ENCODE measurements around the gene LY6G5B.
A peak's percentile ranks its signal among the peaks of the same experiment; 100 is the strongest.

Gene LY6G5B, protein sequence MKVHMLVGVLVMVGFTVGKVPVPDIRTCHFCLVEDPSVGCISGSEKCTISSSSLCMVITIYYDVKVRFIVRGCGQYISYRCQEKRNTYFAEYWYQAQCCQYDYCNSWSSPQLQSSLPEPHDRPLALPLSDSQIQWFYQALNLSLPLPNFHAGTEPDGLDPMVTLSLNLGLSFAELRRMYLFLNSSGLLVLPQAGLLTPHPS

DNA sequence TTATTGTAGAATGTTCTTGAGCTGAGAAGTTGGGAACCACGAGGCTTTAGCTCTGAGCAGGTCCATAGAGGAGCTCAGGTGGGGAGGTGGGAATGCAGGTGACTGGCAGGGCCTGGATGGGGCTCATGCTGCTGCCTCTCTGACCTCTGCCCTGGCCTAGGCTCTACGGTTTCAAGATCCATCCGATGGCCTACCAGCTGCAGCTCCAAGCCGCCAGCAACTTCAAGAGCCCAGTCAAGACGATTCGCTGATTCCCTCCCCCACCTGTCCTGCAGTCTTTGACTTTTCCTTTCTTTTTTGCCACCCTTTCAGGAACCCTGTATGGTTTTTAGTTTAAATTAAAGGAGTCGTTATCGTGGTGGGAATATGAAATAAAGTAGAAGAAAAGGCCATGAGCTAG is at the start of gene LY6G5B:
LY6G5B (plus strand) TSS at position 301 of the 400 bp plus-strand sequence. CDS start 975 bp downstream, outside the sequence.
- DNase-seq (ENCODE audit: low spot score) = no peak

DNA sequence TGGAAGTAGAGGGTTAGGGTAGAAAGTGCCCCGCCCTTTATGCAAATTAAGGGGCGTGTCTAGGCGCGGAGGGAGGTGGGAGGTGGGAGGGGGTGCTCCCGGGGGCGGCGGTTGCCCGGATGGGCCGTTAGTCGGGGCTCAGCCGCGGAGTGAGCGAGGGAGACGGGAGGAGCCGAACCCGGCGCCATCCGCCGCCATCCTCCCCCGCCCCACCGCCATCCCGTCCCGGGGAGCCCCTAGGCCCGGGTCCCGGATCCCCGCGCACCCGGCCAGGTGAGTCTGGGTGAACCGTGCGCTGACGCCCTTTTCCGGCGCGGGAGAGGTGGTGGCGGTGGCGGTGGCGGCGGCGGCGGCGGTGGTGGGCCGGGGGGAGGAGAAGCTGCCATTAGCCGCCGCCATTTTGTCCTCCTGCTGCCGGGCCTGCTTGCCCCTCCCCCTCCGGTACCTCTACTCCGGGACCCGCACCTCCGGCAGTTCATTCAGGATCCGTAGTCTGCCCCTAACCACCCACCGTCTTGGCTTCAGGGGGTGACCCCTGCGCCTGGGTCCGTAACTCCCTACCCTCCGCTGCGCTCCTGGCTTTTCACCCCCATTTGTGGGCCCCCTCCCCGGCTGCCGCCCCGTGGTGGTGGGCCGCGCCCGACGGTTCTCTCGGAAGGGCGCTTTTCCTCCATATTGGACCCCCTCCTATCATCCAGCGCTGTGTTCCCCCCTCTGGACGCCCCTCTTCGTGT is 49.0 kb upstream of the LY6G5B start, which contains the start of gene PRRC2A:
PRRC2A (plus strand) TSS at position 130 of the 734 bp plus-strand sequence. CDS start 2,075 bp downstream, outside the sequence.
- DNase-seq (ENCODE audit: low spot score) = peak; percentile 99

DNA sequence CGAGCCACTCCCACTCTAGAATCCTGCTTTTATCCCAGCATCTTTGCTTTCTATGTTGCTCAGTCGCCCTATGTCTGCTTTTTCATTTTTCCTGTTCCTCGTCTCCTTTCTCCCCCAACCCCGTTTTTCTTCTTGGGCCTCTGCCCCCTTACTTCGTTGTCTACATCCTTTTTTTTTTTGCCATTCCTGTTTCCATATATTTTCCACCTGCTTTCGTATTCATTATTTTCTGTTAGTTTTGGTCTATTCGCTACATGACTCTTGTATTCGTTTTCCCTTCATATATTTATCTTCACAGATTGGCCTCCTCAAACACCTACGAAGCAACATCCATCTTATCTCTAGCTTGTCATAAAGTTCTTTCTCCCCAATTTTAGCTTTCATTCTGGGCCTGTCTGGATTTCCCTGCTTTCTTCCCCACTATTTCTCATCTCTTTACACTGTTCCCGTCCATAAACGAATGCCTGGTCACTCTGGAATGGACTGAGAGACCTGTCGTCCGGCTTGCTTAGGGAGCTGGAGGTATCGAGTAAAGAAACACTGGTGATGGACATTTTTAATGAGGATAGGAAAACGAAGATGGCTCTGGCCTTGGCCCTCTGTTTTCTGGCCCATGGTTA is 48.3 kb upstream of the LY6G5B start:
- DNase-seq (ENCODE audit: low spot score) = no peak

DNA sequence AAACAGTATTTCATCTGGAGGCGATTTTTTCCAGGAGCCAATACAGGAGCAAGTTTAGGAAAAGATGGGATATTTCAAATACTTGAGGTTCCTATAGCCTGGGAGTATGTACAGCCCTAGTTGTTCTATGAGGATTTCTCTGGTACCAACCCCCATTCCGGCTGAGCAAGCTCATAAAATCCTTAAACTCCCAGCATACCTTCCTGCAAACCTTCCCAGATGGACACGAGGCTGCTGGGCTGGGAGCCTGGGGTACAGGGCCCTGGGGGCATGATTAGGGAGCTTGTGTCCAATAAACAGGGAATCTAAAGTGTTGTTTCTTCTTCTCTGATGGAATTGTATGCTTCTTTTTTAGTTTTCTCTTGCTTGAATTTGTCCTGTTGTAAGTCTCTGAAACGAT is 47.8 kb upstream of the LY6G5B start:
- no peak for DNase-seq (ENCODE audit: low spot score)

DNA sequence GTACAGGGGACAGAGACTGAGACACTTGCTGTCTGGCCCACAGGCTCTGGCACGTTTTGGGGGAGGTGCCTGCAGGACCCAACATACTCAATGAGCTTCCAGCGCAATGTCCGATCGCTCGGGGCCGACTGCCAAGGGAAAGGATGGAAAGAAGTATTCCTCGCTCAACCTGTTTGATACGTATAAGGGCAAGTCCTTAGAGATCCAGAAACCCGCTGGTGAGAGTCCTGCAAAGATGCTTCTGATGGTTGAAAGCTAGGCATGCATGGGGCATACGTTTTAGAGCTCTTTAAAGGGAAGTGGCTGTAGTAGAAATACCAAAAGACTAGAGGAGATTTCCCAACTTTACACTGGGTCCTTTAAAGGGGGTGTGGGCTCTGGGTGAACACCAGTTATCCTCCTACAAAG is 47.1 kb upstream of the LY6G5B start:
- no peak for DNase-seq (ENCODE audit: low spot score)

DNA sequence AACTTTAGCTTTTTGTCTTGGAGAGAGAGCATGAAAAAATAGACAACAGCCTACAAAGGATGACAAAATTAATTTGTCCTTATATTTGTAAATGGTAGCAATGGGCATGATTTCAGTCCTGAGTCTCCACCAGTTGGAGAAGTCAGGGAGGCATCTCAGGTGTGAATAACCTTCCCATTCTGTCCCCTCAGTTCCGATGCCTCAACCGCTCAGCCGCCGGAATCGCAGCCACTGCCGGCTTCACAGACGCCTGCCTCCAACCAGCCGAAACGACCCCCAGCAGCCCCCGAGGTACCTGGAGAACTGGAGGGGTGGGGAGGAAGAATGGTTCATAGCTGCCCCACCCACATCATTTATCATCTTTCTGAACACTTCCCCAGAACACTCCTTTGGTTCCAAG is 45.7 kb upstream of the LY6G5B start:
- no peak for DNase-seq (ENCODE audit: low spot score)

DNA sequence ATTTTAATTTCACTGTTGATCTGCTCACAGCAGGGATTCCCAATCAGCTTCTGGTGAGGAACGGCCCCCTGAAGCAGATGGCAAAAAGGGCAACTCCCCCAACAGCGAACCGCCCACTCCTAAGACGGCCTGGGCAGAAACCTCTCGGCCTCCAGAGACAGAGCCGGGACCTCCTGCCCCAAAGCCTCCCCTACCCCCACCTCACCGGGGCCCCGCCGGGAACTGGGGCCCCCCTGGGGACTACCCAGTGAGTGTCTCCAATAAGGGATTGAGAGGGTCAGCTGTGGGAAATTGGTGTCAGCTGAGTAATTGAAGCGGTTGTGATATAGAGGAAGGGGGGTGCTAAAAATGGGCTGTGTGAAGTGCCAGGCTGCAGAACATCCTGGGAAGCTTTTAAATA is 42.8 kb upstream of the LY6G5B start:
- no peak for DNase-seq (ENCODE audit: low spot score)

DNA sequence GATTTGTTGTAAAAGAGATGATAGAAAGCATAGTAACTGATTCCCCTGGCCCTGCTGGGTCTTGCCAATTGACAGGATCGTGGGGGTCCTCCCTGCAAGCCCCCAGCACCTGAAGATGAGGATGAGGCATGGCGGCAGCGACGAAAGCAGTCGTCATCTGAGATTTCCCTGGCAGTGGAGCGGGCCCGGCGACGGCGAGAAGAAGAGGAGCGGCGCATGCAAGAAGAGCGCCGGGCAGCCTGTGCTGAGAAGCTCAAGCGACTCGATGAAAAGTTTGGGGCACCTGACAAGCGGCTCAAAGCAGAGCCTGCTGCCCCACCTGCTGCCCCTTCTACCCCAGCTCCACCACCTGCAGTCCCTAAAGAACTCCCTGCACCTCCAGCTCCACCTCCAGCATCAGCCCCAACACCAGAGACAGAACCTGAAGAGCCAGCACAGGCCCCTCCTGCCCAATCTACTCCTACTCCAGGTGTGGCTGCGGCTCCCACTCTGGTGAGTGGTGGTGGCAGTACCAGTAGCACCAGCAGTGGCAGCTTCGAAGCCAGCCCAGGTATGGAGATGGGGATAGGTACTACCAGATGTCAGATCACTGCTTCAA is 42.0 kb upstream of the LY6G5B start:
- DNase-seq (ENCODE audit: low spot score) = no peak

DNA sequence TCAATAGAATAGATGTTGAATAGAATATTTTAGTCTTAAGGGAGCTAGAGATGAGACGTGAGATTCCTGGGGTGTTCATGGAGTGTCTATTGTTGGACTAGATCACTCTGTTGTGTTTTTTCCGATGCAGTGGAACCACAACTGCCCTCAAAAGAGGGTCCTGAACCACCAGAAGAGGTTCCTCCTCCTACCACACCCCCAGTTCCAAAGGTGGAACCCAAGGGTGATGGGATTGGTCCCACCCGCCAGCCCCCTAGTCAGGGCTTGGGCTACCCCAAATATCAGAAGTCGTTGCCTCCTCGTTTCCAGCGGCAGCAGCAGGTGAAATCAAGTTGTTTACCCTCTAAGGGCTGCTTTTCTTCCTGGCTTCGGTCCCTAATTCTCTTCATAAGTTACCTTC is 40.8 kb upstream of the LY6G5B start:
- DNase-seq (ENCODE audit: low spot score) = no peak

DNA sequence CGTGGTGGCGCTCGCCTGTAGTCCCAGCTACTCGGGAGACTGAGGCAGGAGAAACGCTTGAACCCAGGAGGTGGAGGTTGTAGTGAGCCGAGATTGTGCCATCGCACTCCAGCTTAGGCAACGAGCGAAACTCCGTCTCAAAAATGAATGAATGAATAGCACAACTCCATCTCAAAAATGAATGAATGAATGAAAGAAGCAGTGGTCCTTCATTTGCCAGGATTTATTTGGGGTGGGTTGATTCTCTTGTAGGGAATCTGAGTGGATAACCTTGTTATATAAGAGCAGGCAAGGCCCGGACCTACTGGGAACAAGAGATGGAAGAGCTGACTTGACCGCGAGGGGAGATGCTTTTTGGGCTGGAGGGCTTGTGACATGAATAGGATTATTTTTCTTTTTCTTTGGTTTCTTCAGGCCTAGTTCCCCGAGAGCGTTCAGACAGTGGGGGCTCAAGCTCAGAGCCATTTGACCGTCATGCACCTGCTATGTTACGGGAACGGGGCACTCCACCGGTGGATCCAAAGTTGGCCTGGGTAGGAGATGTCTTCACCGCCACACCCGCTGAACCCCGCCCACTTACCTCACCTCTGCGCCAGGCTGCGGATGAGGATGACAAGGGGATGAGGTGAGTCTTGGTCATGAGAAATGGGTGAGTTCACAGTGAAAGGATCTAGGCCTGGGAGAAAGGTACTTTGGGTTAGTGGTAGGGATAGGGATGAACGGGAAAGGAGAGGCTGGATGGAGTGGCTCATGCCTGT is 39.4 kb upstream of the LY6G5B start:
- no peak for DNase-seq (ENCODE audit: low spot score)

DNA sequence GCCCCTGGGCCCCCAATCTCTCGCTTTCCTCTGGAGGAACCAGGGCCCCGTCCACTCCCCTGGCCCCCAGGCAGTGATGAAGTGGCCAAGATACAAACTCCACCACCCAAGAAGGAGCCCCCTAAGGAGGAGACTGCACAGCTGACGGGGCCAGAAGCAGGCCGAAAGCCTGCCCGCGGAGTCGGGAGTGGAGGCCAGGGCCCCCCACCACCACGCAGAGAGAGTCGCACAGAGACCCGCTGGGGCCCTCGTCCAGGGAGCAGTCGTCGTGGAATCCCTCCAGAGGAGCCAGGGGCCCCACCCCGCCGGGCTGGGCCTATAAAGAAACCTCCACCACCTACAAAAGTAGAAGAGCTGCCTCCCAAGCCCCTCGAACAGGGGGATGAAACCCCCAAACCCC is 38.6 kb upstream of the LY6G5B start:
- no peak for DNase-seq (ENCODE audit: low spot score)

DNA sequence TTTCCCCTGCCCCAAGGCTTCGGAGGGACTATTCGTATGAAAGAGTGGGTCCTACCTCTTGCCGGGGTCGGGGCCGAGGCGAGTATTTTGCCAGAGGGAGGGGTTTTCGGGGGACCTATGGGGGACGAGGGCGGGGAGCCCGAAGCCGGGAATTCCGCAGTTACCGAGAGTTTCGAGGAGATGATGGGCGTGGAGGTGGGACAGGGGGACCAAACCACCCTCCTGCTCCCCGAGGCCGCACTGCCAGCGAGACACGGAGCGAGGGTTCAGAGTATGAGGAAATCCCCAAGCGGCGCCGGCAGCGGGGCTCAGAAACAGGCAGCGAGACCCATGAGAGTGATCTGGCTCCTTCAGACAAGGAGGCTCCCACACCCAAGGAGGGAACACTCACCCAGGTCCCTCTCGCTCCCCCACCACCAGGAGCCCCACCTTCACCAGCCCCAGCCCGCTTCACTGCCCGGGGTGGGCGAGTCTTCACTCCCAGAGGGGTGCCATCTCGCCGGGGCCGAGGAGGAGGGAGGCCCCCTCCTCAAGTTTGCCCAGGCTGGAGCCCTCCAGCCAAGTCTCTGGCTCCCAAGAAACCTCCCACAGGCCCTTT is 38.0 kb upstream of the LY6G5B start:
- DNase-seq (ENCODE audit: low spot score) = no peak

DNA sequence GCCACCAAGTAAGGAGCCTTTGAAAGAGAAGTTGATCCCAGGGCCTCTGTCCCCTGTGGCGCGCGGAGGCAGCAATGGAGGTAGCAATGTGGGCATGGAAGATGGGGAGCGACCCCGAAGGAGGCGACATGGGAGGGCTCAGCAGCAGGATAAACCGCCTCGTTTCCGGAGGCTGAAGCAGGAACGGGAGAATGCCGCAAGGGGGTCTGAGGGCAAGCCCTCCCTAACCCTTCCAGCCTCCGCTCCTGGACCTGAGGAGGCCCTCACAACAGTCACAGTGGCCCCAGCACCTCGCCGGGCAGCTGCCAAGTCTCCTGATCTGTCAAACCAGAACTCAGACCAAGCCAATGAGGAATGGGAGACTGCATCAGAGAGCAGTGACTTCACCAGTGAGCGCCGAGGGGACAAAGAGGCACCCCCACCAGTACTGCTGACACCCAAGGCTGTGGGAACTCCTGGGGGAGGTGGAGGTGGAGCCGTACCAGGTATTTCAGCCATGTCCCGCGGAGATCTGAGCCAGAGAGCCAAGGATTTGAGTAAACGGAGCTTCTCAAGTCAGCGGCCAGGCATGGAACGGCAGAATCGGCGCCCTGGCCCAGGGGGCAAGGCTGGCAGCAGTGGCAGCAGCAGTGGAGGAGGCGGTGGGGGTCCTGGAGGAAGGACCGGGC is 37.4 kb upstream of the LY6G5B start:
- no peak for DNase-seq (ENCODE audit: low spot score)

DNA sequence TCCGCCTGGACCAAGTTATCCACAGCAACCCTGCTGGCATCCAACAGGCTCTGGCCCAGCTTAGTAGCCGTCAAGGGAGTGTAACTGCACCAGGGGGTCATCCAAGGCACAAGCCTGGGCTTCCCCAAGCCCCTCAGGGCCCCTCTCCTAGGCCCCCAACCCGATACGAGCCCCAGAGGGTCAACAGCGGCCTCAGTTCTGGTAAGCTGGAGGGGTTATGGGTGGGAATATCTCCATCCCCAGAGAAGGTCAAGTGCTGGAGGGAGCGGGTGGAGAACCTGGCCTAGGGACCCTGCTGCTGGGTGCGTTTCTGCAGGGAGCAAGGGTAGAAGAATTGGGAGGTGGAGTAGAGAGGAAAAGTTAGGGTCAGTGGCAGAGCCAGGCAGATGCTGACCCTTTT is 36.3 kb upstream of the LY6G5B start:
- DNase-seq (ENCODE audit: low spot score) = no peak

DNA sequence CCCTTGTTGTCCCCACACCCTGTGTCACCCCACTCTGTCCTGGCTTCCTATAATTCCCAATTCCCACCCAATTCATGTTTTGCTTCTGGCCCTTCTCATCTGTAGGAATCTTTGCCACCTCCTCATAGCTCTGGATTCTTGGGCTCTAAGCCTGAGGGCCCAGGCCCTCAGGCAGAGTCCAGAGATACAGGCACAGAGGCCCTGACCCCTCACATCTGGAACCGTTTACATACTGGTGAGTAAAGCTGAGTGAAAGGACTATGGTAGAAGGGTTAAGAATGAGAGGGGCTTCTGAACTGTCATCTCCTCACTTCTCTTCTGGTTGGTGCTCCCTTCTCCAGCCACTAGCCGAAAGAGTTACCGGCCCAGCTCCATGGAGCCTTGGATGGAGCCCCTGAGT is 35.6 kb upstream of the LY6G5B start:
- no peak for DNase-seq (ENCODE audit: low spot score)

DNA sequence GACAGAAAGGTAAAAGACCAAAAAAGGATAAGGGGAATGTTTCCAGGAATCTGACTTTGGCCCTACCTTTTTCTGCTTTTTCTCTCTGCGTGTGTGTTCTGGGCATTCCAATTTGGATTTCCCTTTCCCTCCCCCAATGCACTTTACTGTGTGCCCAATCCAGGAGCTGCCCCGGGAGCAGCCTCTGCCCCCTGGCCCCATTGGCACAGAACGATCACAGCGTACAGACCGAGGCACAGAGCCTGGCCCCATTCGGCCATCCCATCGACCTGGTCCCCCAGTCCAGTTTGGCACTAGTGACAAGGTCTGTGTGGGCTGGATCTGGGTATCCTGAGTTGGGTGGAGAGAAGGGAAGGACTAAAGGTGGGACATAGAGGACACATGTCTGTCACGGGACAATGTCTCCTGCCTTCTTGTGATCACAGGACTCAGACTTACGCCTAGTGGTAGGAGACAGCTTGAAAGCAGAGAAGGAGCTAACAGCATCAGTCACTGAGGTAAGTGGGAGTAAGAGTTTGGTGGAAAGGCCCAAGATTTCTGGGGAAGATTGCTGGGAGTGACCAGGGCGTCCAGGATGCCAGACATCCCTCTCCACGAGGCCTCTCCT is 34.7 kb upstream of the LY6G5B start:
- no peak for DNase-seq (ENCODE audit: low spot score)

DNA sequence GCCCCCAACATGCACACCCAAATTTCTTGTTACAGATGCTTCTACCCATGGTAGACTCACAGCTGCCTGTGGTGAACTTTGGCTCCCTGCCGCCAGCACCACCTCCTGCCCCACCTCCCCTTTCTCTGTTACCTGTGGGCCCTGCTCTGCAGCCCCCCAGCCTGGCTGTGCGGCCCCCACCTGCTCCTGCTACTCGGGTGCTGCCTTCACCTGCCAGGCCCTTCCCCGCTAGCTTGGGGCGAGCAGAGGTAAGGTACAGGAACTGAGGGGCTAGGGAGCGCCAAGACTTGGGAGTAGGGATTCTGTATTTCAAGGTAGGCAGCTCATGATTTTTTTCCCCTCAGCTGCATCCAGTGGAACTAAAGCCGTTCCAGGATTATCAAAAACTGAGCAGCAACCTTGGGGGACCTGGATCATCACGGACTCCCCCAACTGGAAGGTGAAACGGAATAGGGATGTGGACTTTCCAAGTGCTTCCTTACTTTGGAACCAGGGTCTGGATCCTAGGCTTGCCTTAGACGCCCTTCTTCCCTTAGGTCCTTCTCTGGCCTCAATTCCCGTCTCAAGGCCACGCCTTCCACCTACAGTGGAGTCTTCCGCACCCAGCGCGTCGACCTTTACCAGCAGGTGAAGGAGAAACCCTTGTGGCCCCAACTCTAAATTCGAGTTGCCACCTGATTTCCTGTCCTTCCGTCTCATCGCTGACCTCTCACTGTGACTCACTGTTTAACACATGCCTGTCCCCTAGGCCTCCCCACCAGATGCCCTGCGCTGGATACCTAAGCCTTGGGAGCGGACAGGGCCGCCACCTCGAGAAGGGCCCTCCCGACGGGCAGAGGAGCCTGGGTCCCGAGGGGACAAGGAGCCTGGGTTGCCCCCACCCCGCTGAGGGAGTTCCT is 32.8 kb upstream of the LY6G5B start:
- DNase-seq (ENCODE audit: low spot score) = no peak

DNA sequence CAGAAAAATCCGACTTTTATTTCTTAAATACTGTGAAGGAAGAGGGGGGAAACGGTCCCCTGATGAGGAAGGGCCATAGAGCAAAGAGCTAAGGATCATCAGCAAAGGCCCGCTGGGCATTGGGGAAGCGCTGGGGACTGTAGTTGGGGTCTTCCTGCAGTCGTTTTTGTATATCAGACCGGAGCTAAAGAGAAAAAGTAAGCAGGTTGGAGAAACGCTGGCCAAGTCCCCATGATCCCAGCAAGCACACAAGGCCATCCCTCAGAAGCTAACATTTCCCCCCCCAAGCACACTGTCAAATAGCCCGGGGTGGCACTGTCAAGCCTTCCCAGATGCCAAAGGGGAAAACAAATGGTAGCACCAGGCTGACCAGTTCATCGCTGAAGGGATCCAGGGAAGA is 30.7 kb upstream of the LY6G5B start:
- DNase-seq (ENCODE audit: low spot score) = no peak

DNA sequence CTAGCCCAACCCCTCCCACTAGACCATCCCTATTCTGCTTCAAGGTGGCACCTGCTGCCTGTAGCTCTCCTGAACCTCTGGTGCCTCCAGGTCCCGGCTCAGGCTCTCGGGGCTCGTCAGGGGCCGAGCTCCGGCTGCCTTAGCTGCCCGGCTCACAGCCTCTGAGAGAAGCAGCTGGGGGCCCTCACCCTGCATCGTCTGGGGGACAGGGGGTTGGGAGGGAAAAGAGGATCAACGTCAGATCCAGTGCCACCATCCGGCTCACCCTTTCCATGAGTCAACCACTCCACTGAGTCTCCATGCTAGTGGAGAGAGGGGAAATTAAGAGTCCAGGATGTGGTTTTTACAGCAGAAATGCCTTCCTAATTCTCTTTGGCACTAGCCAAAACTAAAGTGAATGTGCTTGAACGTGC is 30.3 kb upstream of the LY6G5B start:
- no peak for DNase-seq (ENCODE audit: low spot score)

DNA sequence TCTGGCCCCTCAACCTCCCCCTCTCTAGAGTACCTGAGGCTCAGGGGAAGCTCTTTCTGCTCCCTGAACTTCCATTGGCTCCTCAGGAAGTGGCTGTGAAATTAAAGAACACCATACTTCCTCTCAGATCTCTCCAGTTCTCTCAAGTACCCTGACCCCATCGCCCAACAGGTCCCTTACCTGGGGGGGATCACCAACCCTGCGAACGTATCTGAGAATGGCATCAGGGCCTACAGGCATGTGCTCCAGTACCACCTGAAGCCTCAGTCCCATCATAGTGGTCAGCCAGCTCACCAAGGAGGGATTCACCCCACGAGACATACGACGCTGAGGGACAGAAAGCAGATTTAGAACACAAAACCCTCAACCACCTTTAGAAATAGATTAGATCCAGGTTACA is 29.2 kb upstream of the LY6G5B start:
- DNase-seq (ENCODE audit: low spot score) = no peak

Data from NAMALWA (cell line).